K562 (cell line): ENCODE results near the gene EFCAB7. TPM values are rescaled to one million over a fixed set of nuclear protein-coding genes. Genes with fewer than 3 reads are reported as not detected.

Experiments
- C11orf30 ChIP-seq: fragments of 450-650 bp; IDR thresholded peaks from 2 replicates; pipeline ENCODE4 v1.6.1; 2016; ENCODE audit warnings: low read depth, mild to moderate bottlenecking
- CBFA2T3 ChIP-seq: fragments of 450-650 bp; IDR thresholded peaks from 2 replicates; pipeline ENCODE4 v1.6.1; 2017
- E2F4 ChIP-seq: sonication (generic); formaldehyde crosslinking; IDR thresholded peaks from 2 replicates; pipeline ENCODE4 v1.8.0; 2022; ENCODE audit warnings: mild to moderate bottlenecking, low read depth, missing genetic modification reagents
- HMBOX1 ChIP-seq: sonication (generic); IDR thresholded peaks from 2 replicates; pipeline ENCODE4 v1.6.1; 2016
- IRF1 ChIP-seq: sonication (generic); formaldehyde crosslinking; IDR thresholded peaks from 2 replicates; pipeline ENCODE4 v1.8.0; 2022; ENCODE audit warnings: missing genetic modification reagents, mild to moderate bottlenecking, borderline replicate concordance
- MCM7 ChIP-seq, 2 experiments: fragments of 450-650 bp; IDR thresholded peaks; 2 replicates each; pipeline ENCODE4 v1.6.1; 2016 to 2018
- NFATC3 ChIP-seq: fragments of 450-650 bp; IDR thresholded peaks from 2 replicates; pipeline ENCODE4 v1.6.1; 2017; ENCODE audit warnings: mild to moderate bottlenecking
- NFXL1 ChIP-seq: fragments of 450-650 bp; formaldehyde crosslinking; IDR thresholded peaks from 2 replicates; pipeline ENCODE4 v1.4.0; 2021; ENCODE audit warnings: mild to moderate bottlenecking
- RBM25 ChIP-seq: fragments of 200-400 bp; formaldehyde crosslinking; IDR thresholded peaks from 2 replicates; pipeline ENCODE4 v1.6.1; 2018; ENCODE audit warnings: low read length, low read depth, moderate library complexity; ENCODE audit not compliant: severe bottlenecking
- RERE ChIP-seq: sonication (generic); formaldehyde crosslinking; IDR thresholded peaks from 2 replicates; pipeline ENCODE4 v1.8.0; 2023; ENCODE audit warnings: missing genetic modification reagents, mild to moderate bottlenecking, borderline replicate concordance
- SP1 ChIP-seq: sonication (generic); formaldehyde crosslinking; IDR thresholded peaks from 2 replicates; pipeline ENCODE4 v1.8.1; 2022; ENCODE audit warnings: mild to moderate bottlenecking, missing genetic modification reagents
- ZNF24 ChIP-seq: fragments of 450-650 bp; IDR thresholded peaks from 2 replicates; pipeline ENCODE4 v1.6.1; 2016
- polyA plus RNA-seq, 8 experiments: library from polyadenylated mRNA; depleted of rRNA in 4 of 8; stranded (reverse) in 5 of 8; unstranded in 3 of 8; fragments of >200 nt; fragmentation: Nextera tagmentation in 2 of 8; fragmentation: Illumina TruSeq in 1 of 8; extraction: Ambion mirVana in 2 of 8; extraction: Trizol in 1 of 8; gene quantifications; 2 replicates each; pipeline versions ENCODE4 v1.2.1 to v1.2.3, GENCODE V29; 2011 to 2014; ENCODE audit warnings: inconsistent platforms in 1 of 8, missing spikeins in 1 of 8
- total RNA-seq, 7 experiments: library from RNA; depleted of rRNA in 6 of 7; stranded (reverse); fragments of >200 nt in 6 of 7; fragmentation: Illumina TruSeq in 2 of 7; extraction: Trizol in 2 of 7; gene quantifications; 2 replicates each; pipeline versions ENCODE4 v1.2.1 to v1.2.3, GENCODE V29; 2011 to 2021; ENCODE audit warnings: low replicate concordance in 1 of 7

The EFCAB7 gene
- total and polyA plus RNA-seq, 9 of the 15 experiments (the other 6 are each of a cell fraction or from before 2014, with no cell fraction given), result 3.2 to 7.6 (median 5.7) TPM

- TF ChIP-seq E2F4 (CRISPR knock-in tag) (no peak), RERE (no peak), C11orf30 (no peak), ZNF24 (no peak), SP1 (CRISPR knock-in tag) (no peak), MCM7 (IDR thresholded peaks at IDR 0.05) (no peak), HMBOX1 (no peak), RBM25 (no peak), IRF1 (CRISPR knock-in tag) (no peak), NFATC3 (no peak), CBFA2T3 (no peak), NFXL1 (CRISPR knock-in tag) (no peak)
Observed at GRCh38 chr1:63534406-63534805, 11.1 kb downstream of the EFCAB7 start (continued).
